OCI-LY7 (cell line): ENCODE measurements around the gene CDC42BPG. TPM values are rescaled to one million over a fixed set of nuclear protein-coding genes. Genes with fewer than 3 reads are reported as not detected.
A peak's percentile ranks its signal among the peaks of the same experiment; 100 is the strongest.

ENCODE experiments used
- BruUV-seq: library from RNA; stranded (reverse); fragments of 400-500 nt; replicated peaks from 2 replicates; lab custom pipeline; 2021; lab: Mats Ljungman, UMichigan
- CTCF ChIA-PET: fragments of 300-600 bp; sonication (Branson Sonifier 250); formaldehyde crosslinking; loops from one replicate; lab custom pipeline; 2022; ENCODE audit warnings: antibody characterized with exemption; ENCODE audit not compliant: unreplicated experiment; lab: Charles Lee
- POLR2A ChIA-PET: fragments of 300-600 bp; sonication (Branson Sonifier 250); formaldehyde crosslinking; loops from one replicate; lab custom pipeline; 2022; ENCODE audit warnings: antibody characterized with exemption; lab: Charles Lee
- DNase-seq: peaks from one replicate; pipeline ENCODE4 v3.0.0-alpha.2; 2015; ENCODE audit warnings: low spot score
- H2AFZ ChIP-seq: fragments of 200-600 bp; sonication (generic), shearing (Covaris generic); 2 replicates; pipeline ENCODE4 v1.6.1; 2014; ENCODE audit warnings: mild to moderate bottlenecking, antibody characterized with exemption, low read length, moderate library complexity
- H3K27ac ChIP-seq: fragments of 200-600 bp; sonication (generic); 2 replicates; pipeline ENCODE4 v1.5.1; 2014; ENCODE audit warnings: mixed run types, low read depth, mild to moderate bottlenecking, moderate library complexity, low read length, inconsistent platforms; ENCODE audit not compliant: poor library complexity, severe bottlenecking
- H3K36me3 ChIP-seq: fragments of 200-600 bp; sonication (generic); 2 replicates; pipeline ENCODE4 v1.6.1; 2014; ENCODE audit warnings: mild to moderate bottlenecking, antibody characterized with exemption, low read length, moderate library complexity, mixed read lengths; ENCODE audit not compliant: insufficient read depth
- H3K4me1 ChIP-seq: fragments of 200-600 bp; sonication (generic); 2 replicates; pipeline ENCODE4 v1.5.1; 2014; ENCODE audit warnings: mild to moderate bottlenecking, low read length; ENCODE audit not compliant: insufficient read depth, poor library complexity, severe bottlenecking
- H3K4me2 ChIP-seq: fragments of 200-600 bp; sonication (generic); 2 replicates; pipeline ENCODE4 v1.6.1; 2014; ENCODE audit warnings: mild to moderate bottlenecking, low read length
- H3K4me3 ChIP-seq: fragments of 200-600 bp; sonication (generic); 2 replicates; pipeline ENCODE4 v1.5.1; 2014; ENCODE audit warnings: mild to moderate bottlenecking, low read depth, low read length; ENCODE audit not compliant: poor library complexity, severe bottlenecking
- H3K79me2 ChIP-seq: fragments of 200-600 bp; sonication (generic); 2 replicates; pipeline ENCODE4 v1.6.1; 2016; ENCODE audit warnings: low read depth, mild to moderate bottlenecking, low read length, moderate library complexity, mixed read lengths; ENCODE audit not compliant: insufficient read depth
- H3K9me2 ChIP-seq: fragments of 200-600 bp; sonication (generic); 2 replicates; pipeline ENCODE4 v1.6.1; 2016; ENCODE audit warnings: mild to moderate bottlenecking, low read length, mixed read lengths; ENCODE audit not compliant: insufficient read depth
- H3K9me3 ChIP-seq: fragments of 200-600 bp; sonication (generic); 2 replicates; pipeline ENCODE4 v1.6.1; 2014; ENCODE audit warnings: mild to moderate bottlenecking, mixed run types, low read length, mixed read lengths
- H4K20me1 ChIP-seq: fragments of 200-600 bp; sonication (generic); 2 replicates; pipeline ENCODE4 v1.6.1; 2014; ENCODE audit warnings: mild to moderate bottlenecking, antibody characterized with exemption, low read length, moderate library complexity, mixed read lengths; ENCODE audit not compliant: insufficient read depth
- EZH2phosphoT487 ChIP-seq: fragments of 200-600 bp; sonication (generic); IDR thresholded peaks from 2 replicates; pipeline ENCODE4 v1.6.1; 2018; ENCODE audit warnings: low read depth, borderline replicate concordance, mild to moderate bottlenecking, mixed run types, antibody characterized with exemption, low read length, moderate library complexity, mixed read lengths
- intact Hi-C: fragments of 100-400 bp; cut with micrococcal nuclease; formaldehyde crosslinking; loops from one replicate; pipeline ENCODE4 v1.10.0; 2022; ENCODE audit not compliant: unreplicated experiment
- total RNA-seq, 2 experiments: library from RNA; depleted of rRNA in 1 of 2; stranded (reverse); fragments of >200 nt in 1 of 2; shearing (Covaris generic) in 1 of 2; gene quantifications; 2 replicates each; pipeline ENCODE4 v1.2.3, GENCODE V29; 2014 to 2022
- TF ChIP-seq, protein P1 (sequence below): fragments of 200-600 bp; sonication (generic); conservative IDR thresholded peaks from 2 replicates; pipeline ENCODE4 v1.5.1; 2014; ENCODE audit warnings: mild to moderate bottlenecking, antibody characterized with exemption, low read length, moderate library complexity, mixed read lengths

Gene CDC42BPG
- total RNA-seq, 2 experiments from 2014 or later: 3.5 to 4.9 TPM

- TF ChIP-seq, protein P1, sequence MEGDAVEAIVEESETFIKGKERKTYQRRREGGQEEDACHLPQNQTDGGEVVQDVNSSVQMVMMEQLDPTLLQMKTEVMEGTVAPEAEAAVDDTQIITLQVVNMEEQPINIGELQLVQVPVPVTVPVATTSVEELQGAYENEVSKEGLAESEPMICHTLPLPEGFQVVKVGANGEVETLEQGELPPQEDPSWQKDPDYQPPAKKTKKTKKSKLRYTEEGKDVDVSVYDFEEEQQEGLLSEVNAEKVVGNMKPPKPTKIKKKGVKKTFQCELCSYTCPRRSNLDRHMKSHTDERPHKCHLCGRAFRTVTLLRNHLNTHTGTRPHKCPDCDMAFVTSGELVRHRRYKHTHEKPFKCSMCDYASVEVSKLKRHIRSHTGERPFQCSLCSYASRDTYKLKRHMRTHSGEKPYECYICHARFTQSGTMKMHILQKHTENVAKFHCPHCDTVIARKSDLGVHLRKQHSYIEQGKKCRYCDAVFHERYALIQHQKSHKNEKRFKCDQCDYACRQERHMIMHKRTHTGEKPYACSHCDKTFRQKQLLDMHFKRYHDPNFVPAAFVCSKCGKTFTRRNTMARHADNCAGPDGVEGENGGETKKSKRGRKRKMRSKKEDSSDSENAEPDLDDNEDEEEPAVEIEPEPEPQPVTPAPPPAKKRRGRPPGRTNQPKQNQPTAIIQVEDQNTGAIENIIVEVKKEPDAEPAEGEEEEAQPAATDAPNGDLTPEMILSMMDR: no peak
- TF ChIP-seq EZH2phosphoT487: no peak
- H2AFZ ChIP-seq: no peak overlapping the region
- no peak overlapping the region for H3K4me3 ChIP-seq
- peaks cover 90% of the 10 kb centered on the region for H3K4me1 ChIP-seq
- no peaks in the 10 kb centered on the region for H3K9me2 ChIP-seq
- CTCF ChIA-PET: no interaction called here
- POLR2A ChIA-PET: interaction anchor here (1.0 to 7.7 kb wide), 2 partner anchors 20 kb away, joined by 4 to 90 read pairs; partner anchors contain the start of gene EHD1
- H4K20me1 ChIP-seq: no peaks in the 10 kb centered on the region
- peaks cover 13% of the 10 kb centered on the region; the same call in 1 of the 2 replicates for H3K79me2 ChIP-seq
- H3K27ac ChIP-seq: peak overlapping the region; percentile 92
- H3K4me2 ChIP-seq: peak overlapping the region; percentile 72
- H3K36me3 ChIP-seq: peaks cover 65% of the 10 kb centered on the region
- DNase-seq: no peak
- intact Hi-C loops: loop anchor here (5.0 to 10.0 kb wide), 2 partner anchors 277 to 720 kb away; partner anchors contain the start of genes EHBP1L1, FAM89B, SYVN1 and ZNRD2
- no TSS peak for BruUV-seq
- H3K9me3 ChIP-seq: no peaks in the 10 kb centered on the region
Observed at GRCh38 chr11:64854534-64855502, 10.4 kb upstream of the CDC42BPG start.

DNA sequence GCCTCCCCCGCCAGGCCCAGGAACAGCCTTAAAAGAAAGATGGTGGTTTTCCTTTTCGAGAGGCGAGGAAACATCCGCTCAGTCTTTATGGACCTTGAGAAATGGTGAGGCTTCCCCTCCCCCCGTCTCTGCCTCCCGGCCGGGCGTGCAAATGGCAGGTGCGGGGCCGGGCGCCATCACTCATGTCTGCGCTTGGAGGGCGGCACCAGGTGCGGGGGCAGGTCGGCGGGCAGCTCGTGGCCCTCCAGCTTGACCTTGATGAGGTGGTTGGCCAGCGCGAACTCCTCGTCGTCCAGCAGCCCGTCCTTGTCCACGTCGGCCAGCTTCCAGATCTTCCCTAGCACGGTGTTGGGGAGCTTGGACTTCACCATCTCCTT is 9.7 kb upstream of the CDC42BPG start:
- Histone ChIP-seq H4K20me1 (no peaks in the 10 kb centered on the region), H3K4me1 (peaks cover 90% of the 10 kb centered on the region), H3K79me2 (peaks cover 13% of the 10 kb centered on the region; the same call in 1 of the 2 replicates), H3K4me3 (no peak overlapping the region), H3K27ac (peak overlapping the region; percentile 92), H3K36me3 (peaks cover 62% of the 10 kb centered on the region), H2AFZ (no peak overlapping the region), H3K9me3 (no peaks in the 10 kb centered on the region), H3K4me2 (peak overlapping the region; percentile 72), H3K9me2 (no peaks in the 10 kb centered on the region)
- ChIA-PET CTCF (interaction anchor here (0.5 kb wide), 1 partner anchor 65 kb away, joined by 5 read pairs; no protein-coding TSS in a partner anchor), POLR2A (interaction anchor here (7.5 to 7.7 kb wide), 2 partner anchors 10 to 21 kb away, joined by 90 to 178 read pairs; partner anchors contain the start of gene EHD1)
- DNase-seq: no peak
- intact Hi-C loops: loop anchor here (5.0 to 10.0 kb wide), 2 partner anchors 278 to 721 kb away; partner anchors contain the start of genes EHBP1L1, FAM89B, SYVN1 and ZNRD2
- TF ChIP-seq, protein P1: no peak
- no peak for TF ChIP-seq EZH2phosphoT487
- BruUV-seq: no TSS peak
